D721Med (cell line): ENCODE data around the gene TEDDM1.
A peak's percentile ranks its signal among the peaks of the same experiment; 100 is the strongest.

ENCODE experiments used
- DNase-seq: peaks from one replicate; pipeline ENCODE4 v3.0.0; 2011; ENCODE audit warnings: low spot score; ENCODE audit not compliant: insufficient read length
- FAIRE-seq: peaks from 2 replicates; lab custom pipeline; 2011; peaks lifted over from hg19 to GRCh38; lab: Jason Lieb, UNC
- CTCF ChIP-seq: IDR thresholded peaks from 2 replicates; pipeline ENCODE4 v1.5.1; 2012; ENCODE audit warnings: mild to moderate bottlenecking, control low read depth; ENCODE audit not compliant: insufficient read depth; ENCODE audit errors: missing control alignments

Gene TEDDM1

DNA sequence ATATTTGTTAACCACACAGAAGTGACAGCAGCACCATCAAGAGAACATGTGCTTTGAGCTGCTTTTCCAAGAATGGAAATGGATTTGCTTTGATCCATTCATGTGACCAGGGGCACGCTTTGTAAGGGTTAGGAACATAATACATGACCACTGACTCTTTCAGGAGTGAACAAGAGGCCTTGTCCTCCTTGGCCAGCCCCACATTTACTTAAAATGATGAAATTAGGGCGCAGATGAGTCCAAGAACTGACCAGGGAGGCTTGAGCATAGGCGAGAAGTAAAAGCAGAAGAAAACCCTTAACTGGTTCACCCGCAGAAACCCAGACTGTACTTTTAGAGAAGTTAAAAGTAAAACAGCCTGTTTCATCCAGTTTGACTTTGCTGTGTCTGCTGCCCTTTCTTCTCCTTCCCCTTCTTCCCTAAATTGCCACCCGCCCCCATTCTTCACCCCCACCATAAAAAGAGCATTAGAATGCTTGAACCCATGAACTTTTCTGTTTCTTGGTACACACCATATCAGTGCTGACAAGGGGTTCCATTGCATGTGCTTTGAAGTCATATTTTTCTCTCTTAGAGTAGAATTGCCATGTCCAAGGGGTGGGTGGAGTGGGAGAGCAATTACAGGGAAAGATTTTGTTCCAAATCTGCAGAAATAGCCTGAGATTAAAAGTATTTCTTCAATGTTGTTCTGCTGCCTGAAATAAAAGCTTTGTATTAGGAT lies 6.3 kb downstream of the TEDDM1 start:
- no peak for FAIRE-seq
- DNase-seq = no peak
- TF ChIP-seq CTCF = no peak

DNA sequence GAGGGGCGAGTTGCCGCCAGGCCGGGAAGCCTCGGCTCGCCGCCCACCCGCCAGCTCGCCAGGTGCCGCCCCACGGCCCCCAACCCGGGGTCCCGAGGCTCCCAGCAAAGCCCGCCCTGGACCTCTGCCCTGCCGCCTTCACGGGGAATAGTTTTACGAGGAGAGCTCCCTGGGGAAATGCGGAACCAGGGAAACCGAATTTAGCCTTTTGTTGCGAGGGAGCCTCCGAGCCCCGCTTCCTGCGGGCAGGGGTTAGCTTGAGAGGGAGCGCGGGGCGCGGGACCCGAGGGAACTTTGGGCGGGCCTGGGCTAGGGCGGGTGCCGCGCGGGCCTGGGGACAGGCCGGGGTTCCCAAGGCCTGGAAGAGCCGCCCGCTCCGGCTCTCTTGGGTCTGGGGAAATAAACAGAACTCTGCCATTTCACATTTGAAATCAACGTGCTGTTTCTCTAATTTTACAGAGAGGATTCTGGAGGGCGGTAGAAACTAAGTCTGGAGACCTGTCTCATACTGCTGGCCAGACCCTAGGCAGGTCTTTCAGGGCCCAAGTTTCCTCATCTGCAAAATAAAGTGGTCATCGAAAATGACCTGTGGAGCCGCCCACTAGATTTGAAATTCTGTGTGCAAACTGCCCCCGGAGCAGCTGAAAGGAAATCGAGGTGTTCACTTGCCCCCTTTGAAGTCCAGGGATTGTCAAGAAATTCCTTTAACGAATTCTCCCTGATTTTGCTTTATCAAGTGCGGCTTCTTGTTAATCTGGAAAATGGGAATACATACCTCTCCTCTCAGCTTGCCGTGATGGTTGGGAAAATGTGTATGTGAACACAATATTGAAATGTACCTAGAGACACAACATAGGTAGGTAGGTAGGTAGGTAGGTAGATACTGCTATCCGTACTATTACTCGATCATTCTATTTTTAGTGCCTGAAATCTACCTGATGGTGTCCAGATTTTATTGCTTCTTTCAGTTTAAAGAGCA lies 8.1 kb downstream of the TEDDM1 start:
- TF ChIP-seq CTCF = no peak
- DNase-seq (no peak), FAIRE-seq (peak; percentile 84)

DNA sequence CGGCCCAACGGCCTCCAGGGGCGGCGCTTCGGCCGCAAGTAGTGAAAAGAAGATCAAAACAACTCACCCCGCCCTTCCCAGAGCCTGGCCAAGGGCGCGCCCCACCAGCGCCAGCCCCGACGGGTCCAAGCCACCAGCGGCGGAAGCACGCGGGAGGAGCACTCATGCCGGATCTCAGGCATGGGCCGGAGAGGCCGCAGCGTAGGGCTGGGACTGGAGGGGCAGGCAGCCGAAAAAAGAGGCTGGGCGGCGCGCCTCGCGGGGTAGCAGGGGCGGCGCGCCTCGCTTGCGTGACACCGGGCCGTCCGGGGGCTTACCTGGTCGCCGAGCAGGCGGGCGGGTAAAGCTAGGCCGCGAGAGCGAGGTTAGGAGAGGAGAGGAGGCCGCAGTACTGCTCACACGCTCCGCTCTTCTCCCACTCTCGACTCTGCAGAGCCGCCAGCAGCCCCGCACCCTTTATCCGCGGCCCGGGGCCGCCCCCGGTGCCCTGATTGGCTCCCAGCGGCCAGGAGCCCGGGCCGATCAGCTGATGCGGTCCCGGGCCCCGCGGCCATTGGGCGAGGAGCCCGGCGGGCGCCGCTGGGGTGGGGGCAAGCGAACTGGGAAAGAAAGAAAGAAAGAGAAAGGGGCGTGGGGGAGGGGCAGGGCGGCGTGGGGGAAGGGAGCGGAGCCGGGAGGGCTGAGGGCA lies 9.0 kb downstream of the TEDDM1 start, which contains the start of gene GLUL:
GLUL (minus strand) TSS at position 429 of the 688 bp plus-strand sequence. CDS start 3,053 bp downstream, outside the sequence.
- FAIRE-seq (no peak), DNase-seq (peak; percentile 96)
- no peak for TF ChIP-seq CTCF

- no peak for DNase-seq
- TF ChIP-seq CTCF = no peak
- no peak for FAIRE-seq
Observed at GRCh38 chr1:182391028-182391361, 9.5 kb downstream of the TEDDM1 start.

DNA sequence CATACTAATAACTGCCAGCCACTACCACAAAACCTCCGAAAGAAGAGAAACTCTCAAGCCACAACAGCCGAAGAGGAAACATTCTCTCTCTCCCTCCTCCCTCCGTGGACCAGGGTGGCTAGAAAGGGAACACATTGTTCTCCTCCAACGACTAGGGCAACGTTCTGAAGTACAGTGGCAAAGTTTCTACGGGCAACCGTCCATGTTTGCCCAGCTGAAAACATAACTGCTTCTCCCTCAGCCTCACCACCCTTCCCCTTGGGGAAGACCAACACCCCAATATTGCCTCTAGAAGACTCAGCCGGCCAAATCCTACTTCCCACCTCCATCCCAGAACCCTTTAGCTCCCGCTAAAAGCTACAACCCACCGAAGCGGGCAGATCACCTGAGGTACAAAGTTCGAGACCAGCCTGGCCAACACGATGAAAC lies 10.8 kb downstream of the TEDDM1 start:
- no peak for TF ChIP-seq CTCF
- DNase-seq (no peak), FAIRE-seq (no peak)

GRCh38 chr1:182388392-182389134 lies 11.9 kb downstream of the TEDDM1 start:
- TF ChIP-seq CTCF = no peak
- FAIRE-seq = peak; percentile 29

More at GRCh38 chr1:182388392-182389134, 11.9 kb downstream of the TEDDM1 start:
- no peak for DNase-seq
